Endodermal cell (in vitro differentiated cells): Measurements from ENCODE around the gene SFXN5. TPM values are rescaled to one million over a fixed set of nuclear protein-coding genes. Genes with fewer than 3 reads are reported as not detected.

Source experiments
- DNase-seq: peaks from one replicate; pipeline ENCODE4 v3.0.0-alpha.2; 2017
- H3K27ac ChIP-seq: 2 replicates; pipeline ENCODE4 v1.5.1; 2013; ENCODE audit warnings: mild to moderate bottlenecking, low read depth, low read length, moderate library complexity
- H3K27me3 ChIP-seq: 2 replicates; pipeline ENCODE4 v1.6.1; 2013; ENCODE audit warnings: mild to moderate bottlenecking, low read length, moderate library complexity; ENCODE audit not compliant: insufficient read depth, control insufficient read depth, poor library complexity, severe bottlenecking
- H3K36me3 ChIP-seq: 2 replicates; pipeline ENCODE4 v1.7.0; 2013; ENCODE audit warnings: mild to moderate bottlenecking, low read length, moderate library complexity; ENCODE audit not compliant: control insufficient read depth, insufficient read depth
- H3K4me1 ChIP-seq: one replicate; pipeline ENCODE4 v1.7.0; 2013; ENCODE audit warnings: low read length; ENCODE audit not compliant: control insufficient read depth, insufficient read depth
- H3K4me3 ChIP-seq: 2 replicates; pipeline ENCODE4 v1.5.1; 2013; ENCODE audit warnings: mild to moderate bottlenecking, low read length, moderate library complexity
- H3K9ac ChIP-seq: 2 replicates; pipeline ENCODE4 v1.6.1; 2013; ENCODE audit warnings: mild to moderate bottlenecking, low read length, moderate library complexity; ENCODE audit not compliant: poor library complexity, severe bottlenecking; ENCODE audit errors: extremely low read depth
- H3K9me3 ChIP-seq: 2 replicates; pipeline ENCODE4 v1.6.1; 2013; ENCODE audit warnings: mild to moderate bottlenecking, low read length, moderate library complexity; ENCODE audit not compliant: control insufficient read depth
- H3K27ac Mint-ChIP-seq: 2 replicates; pipeline ENCODE4 v1.8.0; 2020; ENCODE audit warnings: mixed read lengths
- H3K27me3 Mint-ChIP-seq: 2 replicates; pipeline ENCODE4 v1.8.0; 2021; ENCODE audit warnings: mild to moderate bottlenecking, mixed read lengths; ENCODE audit not compliant: insufficient read depth
- H3K36me3 Mint-ChIP-seq: 2 replicates; pipeline ENCODE4 v1.8.0; 2020; ENCODE audit warnings: low read depth, mixed read lengths
- H3K4me1 Mint-ChIP-seq: 2 replicates; pipeline ENCODE4 v1.8.0; 2020; ENCODE audit warnings: mixed read lengths
- H3K4me3 Mint-ChIP-seq: 2 replicates; pipeline ENCODE4 v1.8.0; 2020; ENCODE audit warnings: mild to moderate bottlenecking, moderate library complexity, mixed read lengths
- H3K9me3 Mint-ChIP-seq: 2 replicates; pipeline ENCODE4 v1.8.0; 2020; ENCODE audit warnings: mild to moderate bottlenecking, mixed read lengths
- CTCF ChIP-seq: fragments of 200-600 bp; sonication (generic); conservative IDR thresholded peaks from 2 replicates; pipeline ENCODE4 v1.5.0; 2021; ENCODE audit warnings: antibody characterized with exemption, mild to moderate bottlenecking
- WGBS, 2 experiments: methylation state at CpG; one replicate each; pipeline versions ENCODE4 v1.1.5 to v1.1.7; 2013; ENCODE audit warnings: missing lambda C conversion rate in 2 of 2, mixed read lengths in 1 of 2; ENCODE audit not compliant: insufficient coverage in 1 of 2, insufficient read length in 1 of 2; 5-methylcytosine and 5-hydroxymethylcytosine counted together
- total RNA-seq, 2 donors: library from RNA; stranded (reverse); fragmentation: NEBNext Ultra II Directional in 1 of 2; extraction: Animal tissue kit (Norgen Biotek cat#: 25700) in 1 of 2; gene quantifications; 2 replicates in 1 of 2; 3 replicates in 1 of 2; pipeline ENCODE4 v1.2.1, GENCODE V29; 2021

SFXN5 gene
- total RNA-seq, 2 donors from 2014 or later: 30.7 to 32.8 TPM

GRCh38 chr2:72982781-72983499 lies 88.6 kb downstream of the SFXN5 start:
- no peak for TF ChIP-seq CTCF
- Mint-ChIP-seq H3K27ac (no peak overlapping the region), H3K36me3 (peaks cover 2% of the 10 kb centered on the region)

DNA sequence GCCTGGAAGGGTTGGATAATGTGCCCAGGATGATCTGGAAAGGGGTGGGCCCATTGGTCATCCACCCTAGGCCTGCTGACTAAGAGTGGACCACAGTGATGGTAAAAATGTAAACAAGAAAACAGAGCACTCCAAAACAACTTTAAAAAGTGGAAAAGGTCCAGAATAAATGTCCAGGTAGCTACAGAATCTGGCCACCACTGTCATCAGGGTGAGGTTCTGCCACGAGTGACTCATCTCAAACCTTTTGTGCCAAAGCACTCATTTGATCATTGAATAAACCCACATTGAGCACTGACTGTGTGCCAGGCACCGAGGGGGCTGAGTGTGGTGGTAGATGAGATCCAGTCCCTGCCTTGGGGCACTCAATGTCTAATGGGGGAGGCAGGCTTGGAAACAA lies 89.3 kb downstream of the SFXN5 start:
- Histone ChIP-seq H3K36me3 (no peaks in the 10 kb centered on the region), H3K9me3 (no peaks in the 10 kb centered on the region), H3K4me3 (no peak overlapping the region), H3K4me1 (peaks cover 9% of the 10 kb centered on the region), H3K9ac (no peak overlapping the region), H3K27ac (no peak overlapping the region), H3K27me3 (no peaks in the 10 kb centered on the region)
- no peaks in the 10 kb centered on the region for H3K27me3 Mint-ChIP-seq
- H3K27ac Mint-ChIP-seq: no peak overlapping the region
- no peak for DNase-seq
- no peak overlapping the region for H3K4me3 Mint-ChIP-seq
- H3K4me1 Mint-ChIP-seq: peaks cover 8% of the 10 kb centered on the region
- H3K9me3 Mint-ChIP-seq: no peaks in the 10 kb centered on the region
- TF ChIP-seq CTCF: no peak
- H3K36me3 Mint-ChIP-seq: no peaks in the 10 kb centered on the region
- WGBS, 2 experiments: 92 to 100% methylated on average over 2 of the region's 2 CpGs

More at GRCh38 chr2:72982781-72983499, 88.6 kb downstream of the SFXN5 start:
- Mint-ChIP-seq H3K27me3 (no peaks in the 10 kb centered on the region), H3K4me3 (no peak overlapping the region), H3K9me3 (no peaks in the 10 kb centered on the region), H3K4me1 (peaks cover 8% of the 10 kb centered on the region)
- no peak overlapping the region for H3K27ac ChIP-seq
- no peaks in the 10 kb centered on the region for H3K9me3 ChIP-seq
- no peaks in the 10 kb centered on the region for H3K36me3 ChIP-seq
- DNase-seq: no peak
- peaks cover 9% of the 10 kb centered on the region for H3K4me1 ChIP-seq
- H3K27me3 ChIP-seq: no peaks in the 10 kb centered on the region
- H3K4me3 ChIP-seq: no peak overlapping the region
- no peak overlapping the region for H3K9ac ChIP-seq
- WGBS, 2 experiments: 94 to 98% methylated on average over 10 to 11 of the region's 11 CpGs

DNA sequence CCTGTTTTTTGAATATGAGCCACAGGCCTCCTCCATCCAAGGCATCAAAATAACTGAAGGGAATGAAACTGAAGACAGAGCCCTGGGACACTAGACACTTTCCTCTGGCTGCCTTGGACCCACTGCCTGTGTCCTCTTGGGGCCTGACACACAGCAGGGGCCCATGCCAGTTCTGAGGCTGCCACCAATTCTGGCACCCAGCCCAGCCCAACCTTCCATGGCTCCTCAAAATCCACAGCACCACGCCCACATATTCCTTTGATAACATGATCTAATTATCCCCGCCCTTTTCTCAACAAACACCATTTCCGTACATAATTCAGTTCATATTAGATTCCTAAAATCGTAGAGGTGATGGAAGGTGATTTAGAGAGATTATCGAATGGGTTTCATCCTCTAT lies 90.0 kb downstream of the SFXN5 start:
- Mint-ChIP-seq H3K4me1 (peaks cover 8% of the 10 kb centered on the region), H3K9me3 (no peaks in the 10 kb centered on the region), H3K4me3 (no peak overlapping the region), H3K36me3 (no peaks in the 10 kb centered on the region), H3K27ac (no peak overlapping the region), H3K27me3 (no peaks in the 10 kb centered on the region)
- Histone ChIP-seq H3K9ac (no peak overlapping the region), H3K9me3 (no peaks in the 10 kb centered on the region), H3K4me1 (peaks cover 9% of the 10 kb centered on the region), H3K4me3 (no peak overlapping the region), H3K36me3 (no peaks in the 10 kb centered on the region), H3K27ac (no peak overlapping the region), H3K27me3 (no peaks in the 10 kb centered on the region)
- 88% methylated on average over 3 of the region's 5 CpGs; no CpG with 5 or more reads in 1 of the 2 experiments for WGBS, 2 experiments
- no peak for DNase-seq
- TF ChIP-seq CTCF: no peak
